Measurements from ENCODE around the gene DDX42. TPM values are rescaled to one million over a fixed set of nuclear protein-coding genes. Genes with fewer than 3 reads are reported as not detected.

DDX42 gene
- total RNA-seq (ENCODE audit: insufficient read depth, low replicate concordance) = 79.2 TPM

GRCh38 chr17:63774141-63774968, at the start of gene DDX42:
TSS of gene DDX42 (plus strand) at chr17:63774170. CDS start at chr17:63787050, 12,880 bp downstream.
- peak; percentile 59 for DNase-seq (ENCODE audit: low spot score)

- DNase-seq (ENCODE audit: low spot score) = no peak
Observed at GRCh38 chr17:63735691-63736090, 38.3 kb upstream of the DDX42 start.

DNA sequence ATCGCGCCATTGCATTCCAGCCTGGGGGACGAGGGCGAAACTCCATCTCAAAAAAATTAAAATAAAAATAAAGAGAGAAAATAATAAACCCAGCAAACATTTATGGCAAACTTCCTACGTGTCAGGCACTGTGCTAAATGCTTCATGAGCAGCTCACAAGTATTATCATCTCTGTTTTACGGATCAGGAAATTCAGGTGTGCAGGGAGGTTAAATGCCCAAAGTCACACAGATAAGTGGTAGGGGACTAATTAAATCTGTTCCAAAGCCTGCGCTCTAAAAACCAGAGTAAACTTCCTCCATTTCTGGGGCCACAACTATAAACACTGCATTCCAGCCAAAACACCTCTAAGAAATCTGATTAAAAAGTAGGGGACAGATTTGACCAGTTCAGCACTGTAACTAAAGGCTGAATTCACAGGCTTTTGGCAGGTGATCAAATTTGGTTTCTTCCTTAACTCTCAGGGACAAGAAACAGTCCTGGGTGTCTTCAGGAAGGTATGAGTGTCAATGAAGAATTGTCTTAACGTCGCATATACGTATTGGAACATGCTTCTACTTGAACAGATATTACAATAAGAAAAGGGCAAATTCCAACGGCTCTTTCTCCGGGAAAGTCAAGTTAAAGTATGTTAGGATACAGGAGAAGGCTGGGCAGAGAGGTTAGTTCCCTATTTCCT, 33.4 kb upstream of the DDX42 start:
- peak; percentile 30 for DNase-seq (ENCODE audit: low spot score)

GRCh38 chr17:63741143-63741407, 32.9 kb upstream of the DDX42 start:
- no peak for DNase-seq (ENCODE audit: low spot score)

DNA sequence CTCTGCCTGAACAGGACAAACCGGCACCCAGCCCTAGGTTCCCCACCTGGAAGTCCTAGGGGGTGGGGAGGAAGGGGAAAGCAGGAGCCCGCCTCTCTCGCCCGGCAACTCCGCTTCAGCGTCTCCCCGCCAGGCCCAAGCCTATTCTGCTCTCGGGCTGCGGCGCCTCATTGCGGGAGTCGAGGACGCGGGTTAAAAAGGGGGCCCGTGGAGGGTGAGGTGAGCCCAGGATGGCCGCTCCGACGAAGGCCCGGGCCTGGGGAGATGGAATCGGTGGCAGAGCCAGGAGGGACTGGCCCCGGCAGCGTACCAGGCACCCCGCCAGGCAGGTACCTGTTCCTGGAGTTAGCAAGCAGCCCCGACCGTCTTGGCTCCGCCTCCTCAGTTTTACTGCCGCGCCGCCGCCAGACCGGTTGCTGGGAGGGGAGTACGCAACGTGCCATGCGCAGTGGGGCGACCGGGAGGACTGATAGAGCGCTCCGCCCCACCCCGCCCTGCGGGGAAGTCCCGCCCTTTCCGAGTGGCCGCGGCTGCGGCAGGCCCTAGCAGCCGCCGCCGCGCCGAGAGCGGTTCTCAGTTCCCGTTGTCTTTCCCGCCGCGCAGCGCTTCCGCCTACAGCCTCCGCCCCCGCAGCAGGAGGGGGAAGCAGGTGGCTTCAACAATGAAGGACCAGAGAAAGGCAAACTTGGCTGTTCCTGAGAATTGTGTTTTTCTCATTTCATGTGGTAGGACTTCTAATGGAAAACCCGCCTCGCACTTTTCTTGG, 32.4 kb upstream of the DDX42 start, which contains the start of gene STRADA:
TSS of gene STRADA (minus strand) at position 392 of the 766 bp plus-strand sequence. CDS start 13,430 bp downstream, outside the sequence.
- peak; percentile 99 for DNase-seq (ENCODE audit: low spot score)

- peak; percentile 14 for DNase-seq (ENCODE audit: low spot score)
Observed at GRCh38 chr17:63751806-63752205, 22.2 kb upstream of the DDX42 start.

DNA sequence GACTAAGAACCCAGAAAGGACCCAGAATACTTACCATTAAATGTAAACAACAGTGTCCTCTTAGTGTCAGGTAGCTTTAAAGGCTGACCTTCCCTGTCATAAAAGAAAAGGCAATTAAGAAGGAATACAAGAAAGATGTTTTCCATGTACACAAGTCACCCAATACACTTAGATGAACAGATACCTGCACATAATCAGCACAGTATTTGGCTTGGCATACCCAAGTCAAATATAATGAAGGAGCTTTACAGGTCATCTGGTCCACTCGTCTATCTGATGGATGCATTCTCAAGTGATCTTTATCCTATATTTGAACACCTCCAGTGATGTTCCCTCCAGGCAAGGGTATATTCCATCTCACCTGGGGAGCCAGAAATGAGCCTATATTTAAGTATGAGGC, 21.3 kb upstream of the DDX42 start:
- no peak for DNase-seq (ENCODE audit: low spot score)

DNA sequence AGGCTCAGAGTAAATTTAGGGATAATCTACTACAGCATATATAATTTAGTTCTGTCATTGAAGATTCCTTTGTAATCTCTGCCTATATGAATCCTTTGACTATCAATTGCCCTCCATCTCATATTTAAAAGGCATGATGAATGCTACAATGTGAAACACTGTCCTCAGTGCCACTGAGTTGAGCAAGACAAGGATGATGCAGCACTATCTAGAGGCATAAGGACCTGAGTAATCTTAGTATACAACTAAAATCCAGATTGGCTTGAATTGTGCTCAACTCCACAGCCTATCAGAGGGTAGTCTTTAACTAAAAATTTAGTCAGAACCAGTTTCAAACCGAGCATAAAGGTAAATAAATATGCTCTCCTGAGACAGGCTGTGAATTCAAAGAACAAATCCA, 20.8 kb upstream of the DDX42 start:
- DNase-seq (ENCODE audit: low spot score) = no peak

DNA sequence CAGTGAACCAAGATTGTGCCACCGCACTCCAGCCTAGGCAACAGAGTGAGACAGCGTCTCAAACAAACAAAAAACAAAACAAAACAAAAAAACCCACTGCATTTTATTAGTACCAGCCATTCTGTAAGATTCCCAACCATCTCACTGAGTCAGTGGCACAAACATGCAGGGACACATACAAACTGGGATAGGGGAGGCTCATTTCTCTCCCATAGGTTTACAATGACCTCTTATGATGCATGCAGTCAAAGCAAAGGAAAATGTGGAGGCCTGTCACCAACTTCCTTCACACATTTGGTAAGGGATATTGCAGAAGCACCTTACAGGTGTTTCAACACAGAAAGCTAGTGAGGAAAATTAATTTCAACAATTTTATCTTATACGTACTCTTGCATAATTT, 19.9 kb upstream of the DDX42 start:
- DNase-seq (ENCODE audit: low spot score) = no peak

DNA sequence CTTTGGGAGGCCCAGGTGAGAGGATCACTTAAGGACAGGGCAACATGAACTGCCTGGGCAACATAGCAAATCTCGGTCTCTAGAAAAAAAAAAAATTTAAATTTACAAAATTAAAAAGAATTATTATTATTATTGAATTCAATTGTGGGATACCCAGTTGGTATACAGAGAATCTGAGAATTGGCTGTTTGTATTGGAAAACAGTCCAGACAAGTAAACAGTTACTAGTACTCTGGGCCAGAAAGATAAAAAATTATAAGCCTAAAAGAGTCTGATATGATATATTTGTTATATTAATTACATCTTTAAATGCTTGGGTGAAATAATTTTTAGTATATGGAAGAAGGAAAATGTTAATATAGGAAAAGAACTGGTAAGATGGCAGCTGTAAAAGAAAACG, 15.5 kb upstream of the DDX42 start:
- DNase-seq (ENCODE audit: low spot score) = no peak

DNA sequence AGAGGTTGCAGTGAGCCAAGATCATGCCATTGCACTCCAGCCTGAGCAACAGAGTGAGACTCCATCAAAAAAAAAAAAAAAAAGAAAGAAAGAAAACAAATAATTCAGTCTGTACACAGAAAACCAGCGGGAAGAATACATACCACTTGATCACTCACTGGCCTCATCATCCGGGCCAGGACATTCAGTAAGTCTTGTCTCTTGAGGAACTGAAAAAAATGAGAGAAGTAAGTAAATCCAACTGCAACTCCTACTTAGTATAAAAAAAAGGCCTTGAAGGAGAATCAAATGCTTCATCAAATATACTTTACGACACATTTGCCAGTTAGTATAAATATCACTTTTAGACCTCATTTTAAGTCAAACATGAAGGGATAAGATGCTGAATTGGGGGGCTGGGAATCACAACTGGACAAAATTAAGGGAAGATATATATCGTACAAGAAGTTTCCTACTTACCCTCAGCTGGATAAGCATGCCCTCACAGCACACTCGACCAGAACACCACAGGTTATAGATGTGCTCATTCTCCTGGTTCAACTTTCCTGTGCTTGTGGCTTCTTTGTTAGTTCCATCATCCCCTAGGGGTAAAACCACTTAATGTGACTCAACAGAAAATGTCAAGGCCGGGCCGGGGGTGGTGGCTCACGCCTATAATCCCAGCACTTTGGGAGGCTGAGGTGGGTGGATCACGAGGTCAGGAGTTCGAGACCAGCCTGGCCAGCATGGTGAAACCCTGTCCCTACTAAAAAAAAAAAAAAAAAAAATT, 13.0 kb upstream of the DDX42 start:
- no peak for DNase-seq (ENCODE audit: low spot score)

- DNase-seq (ENCODE audit: low spot score) = no peak
Observed at GRCh38 chr17:63762161-63763078, 11.6 kb upstream of the DDX42 start.

GRCh38 chr17:63764716-63765115, 9.3 kb upstream of the DDX42 start:
- no peak for DNase-seq (ENCODE audit: low spot score)

DNA sequence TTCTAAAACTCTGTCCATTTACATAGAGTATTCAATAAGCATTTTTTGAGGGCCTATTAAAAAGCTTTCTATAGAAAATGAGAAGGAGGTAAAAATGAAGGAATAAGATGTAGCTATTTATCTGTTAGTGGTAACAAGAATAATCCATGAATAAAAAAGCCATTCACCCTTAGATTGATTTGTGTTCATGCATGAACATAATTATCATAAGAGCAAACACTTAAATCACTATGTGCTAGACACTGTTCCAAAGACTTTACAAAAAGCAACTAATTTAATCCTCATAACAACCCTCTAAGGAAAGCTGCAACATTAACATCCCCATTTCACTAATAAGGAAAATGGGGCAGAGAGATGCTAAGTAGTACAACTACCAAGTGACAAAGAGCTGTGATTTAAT, 7.2 kb upstream of the DDX42 start:
- DNase-seq (ENCODE audit: low spot score) = no peak

DNA sequence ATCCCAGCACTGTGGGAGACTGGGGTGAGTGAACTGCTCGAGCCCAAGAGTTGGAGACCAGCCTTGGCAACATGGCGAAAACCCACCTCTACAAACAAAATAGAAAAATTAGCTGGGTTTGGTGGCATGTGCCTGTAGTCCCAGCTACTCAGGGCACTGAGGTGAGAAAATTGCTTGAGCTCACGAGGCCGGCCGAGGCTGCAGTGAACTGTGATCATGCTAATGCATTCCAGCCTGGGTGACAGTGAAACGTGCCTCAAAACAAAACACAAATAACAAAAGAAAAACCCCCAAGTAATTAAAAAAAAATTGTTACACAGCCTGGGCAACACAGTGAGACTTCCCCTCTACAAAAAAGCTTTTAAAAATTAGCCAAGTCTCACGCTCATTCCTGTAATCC, 5.5 kb upstream of the DDX42 start:
- no peak for DNase-seq (ENCODE audit: low spot score)

DNA sequence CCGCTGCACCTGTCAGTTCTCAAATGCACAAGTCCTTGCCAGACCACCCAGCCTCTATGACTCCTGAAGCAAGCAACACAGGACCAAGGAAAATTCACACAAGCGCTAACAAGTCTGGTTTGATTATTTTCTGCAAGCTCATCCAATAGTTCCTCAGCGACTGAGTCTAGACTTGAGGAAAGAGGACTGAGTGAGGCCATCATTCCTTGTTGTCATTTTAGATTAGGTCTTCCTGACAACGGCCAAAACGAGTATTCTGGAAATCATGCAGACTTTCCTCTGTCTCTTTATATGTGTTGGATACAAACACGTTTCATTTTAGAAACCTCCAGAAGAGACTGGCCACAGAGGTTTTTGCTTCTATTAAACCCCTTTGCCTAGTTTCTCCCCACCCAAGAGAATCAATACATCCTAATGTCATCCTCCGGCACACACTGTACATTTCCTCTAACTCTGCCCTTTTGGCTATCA, 1.1 kb upstream of the DDX42 start:
- peak; percentile 44 for DNase-seq (ENCODE audit: low spot score)

DNA sequence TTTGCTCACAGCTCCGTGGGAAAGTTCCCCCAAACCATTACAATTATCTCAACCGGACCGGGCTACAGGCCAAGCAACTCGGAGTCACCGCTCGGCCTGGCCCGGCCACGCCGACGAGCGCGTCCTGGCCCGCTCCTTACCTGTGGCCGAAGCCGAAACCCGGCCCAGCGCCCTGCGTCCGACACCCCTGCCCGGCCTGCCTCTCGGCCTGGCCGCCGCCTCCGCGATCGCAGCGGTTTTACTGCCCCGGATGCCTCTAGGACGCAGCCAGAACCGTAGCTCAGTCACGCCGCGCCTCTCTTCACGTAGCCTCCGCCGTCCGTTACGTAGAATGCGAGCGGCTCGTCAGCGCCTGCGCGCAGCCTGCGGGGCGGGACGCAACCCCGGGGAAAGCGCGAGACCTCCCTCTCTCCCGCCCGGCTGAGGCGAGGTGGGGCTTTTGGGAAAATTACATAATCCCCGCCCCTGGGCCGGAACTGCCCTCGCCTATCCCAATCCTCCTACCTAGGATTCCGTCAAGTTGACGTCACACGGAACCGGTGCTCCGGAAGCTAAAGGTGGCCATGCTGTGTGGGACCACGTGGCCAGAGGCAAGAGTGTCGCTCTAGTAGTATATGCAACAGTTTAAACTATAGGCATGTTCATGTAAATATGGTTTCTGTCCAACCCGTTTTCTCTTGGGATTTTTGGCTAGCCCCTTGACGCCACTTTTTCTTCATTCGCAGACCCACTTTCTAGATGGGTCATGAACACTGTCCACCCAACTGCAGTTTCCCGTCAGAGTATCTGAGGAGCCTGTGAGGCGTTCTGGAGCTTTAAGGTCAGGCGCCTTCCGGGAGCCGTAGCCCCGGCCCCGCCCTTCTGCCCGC, 464 bp upstream of the DDX42 start, which contains the start of gene CCDC47:
TSS of gene CCDC47 (minus strand) at position 326 of the 869 bp plus-strand sequence. CDS start 7,422 bp downstream, outside the sequence.
- DNase-seq (ENCODE audit: low spot score) = peak; percentile 100

DNA sequence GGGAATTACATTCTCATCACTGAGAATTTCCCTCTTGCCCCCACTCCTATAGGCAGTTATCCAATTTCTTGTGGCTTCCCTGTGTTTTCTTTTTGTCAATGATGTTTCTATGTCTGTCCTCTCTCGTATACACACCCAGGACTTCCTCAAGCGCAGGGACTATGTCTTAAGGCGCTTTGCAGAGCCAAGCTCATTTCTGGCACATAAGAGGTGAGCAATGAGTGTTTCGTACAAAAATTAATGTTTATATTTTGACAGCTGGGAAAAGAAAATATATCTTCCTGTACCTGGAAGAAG, 947 bp downstream of the DDX42 start:
- DNase-seq (ENCODE audit: low spot score) = peak; percentile 16

DNA sequence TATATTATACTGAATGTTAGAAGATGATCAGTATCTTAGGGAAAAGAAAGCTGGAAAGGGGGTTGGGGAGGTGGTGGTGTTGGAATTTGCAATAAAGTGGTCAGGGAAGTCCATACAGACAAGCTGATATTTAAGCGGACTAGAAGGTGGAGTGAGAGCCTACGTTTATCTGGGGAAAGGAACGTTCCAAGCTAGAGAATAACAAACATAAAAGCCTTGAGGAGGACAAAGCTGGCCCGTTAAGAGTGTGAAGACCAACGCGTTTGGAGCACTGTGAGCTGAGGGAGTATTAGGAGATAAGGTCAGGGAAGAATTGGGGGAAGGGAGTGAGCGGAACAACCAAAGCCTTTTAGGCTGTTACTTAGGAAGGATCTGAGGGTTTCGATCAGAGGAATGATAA, 1.4 kb downstream of the DDX42 start:
- no peak for DNase-seq (ENCODE audit: low spot score)

Measured in umbilical cord (tissue), 2 donors.